Psoas muscle (tissue), 8 donors: ENCODE results near the gene ASAP2. TPM values are rescaled to one million over a fixed set of nuclear protein-coding genes. Genes with fewer than 3 reads are reported as not detected.

Experiments
- ATAC-seq, 4 donors: fragments of 200-7000 bp; cut with Tn5 transposase; one replicate each; pipeline ENCODE4 v1.9.1; 2020; ENCODE audit warnings: moderate library complexity in 3 of 4, mild to moderate bottlenecking in 2 of 4
- DNase-seq, 2 donors: peaks; one replicate each; pipeline ENCODE4 v3.0.0-alpha.2; 2020
- H3K27ac ChIP-seq: fragments of 200-600 bp; one replicate; pipeline ENCODE4 v1.8.0; 2022
- H3K27me3 ChIP-seq, 3 donors: fragments of 200-600 bp in 1 of 3; one replicate each; pipeline versions ENCODE4 v1.6.1 to v1.8.0; 2013 to 2022; ENCODE audit warnings: low read length in 2 of 3, mild to moderate bottlenecking in 2 of 3, moderate library complexity in 1 of 3; ENCODE audit not compliant: insufficient read depth in 3 of 3
- H3K36me3 ChIP-seq, 2 donors: fragments of 200-600 bp in 1 of 2; one replicate each; pipeline versions ENCODE4 v1.6.1 to v1.8.0; 2013 to 2022; ENCODE audit warnings: low read depth in 1 of 2, mild to moderate bottlenecking in 1 of 2, moderate library complexity in 1 of 2; ENCODE audit not compliant: insufficient read depth in 1 of 2
- H3K4me1 ChIP-seq: fragments of 200-600 bp; one replicate; pipeline ENCODE4 v1.8.0; 2022
- H3K4me3 ChIP-seq: fragments of 200-600 bp; one replicate; pipeline ENCODE4 v1.8.0; 2022; ENCODE audit warnings: mild to moderate bottlenecking
- H3K9me3 ChIP-seq: fragments of 200-600 bp; one replicate; pipeline ENCODE4 v1.8.0; 2022
- CTCF ChIP-seq: fragments of 200-600 bp; IDR thresholded peaks from one replicate; pipeline ENCODE4 v1.8.0; 2022; ENCODE audit warnings: antibody characterized with exemption
- WGBS, 3 donors: extraction: QIAGEN DNeasy Blood & Tissue Kit; methylation state at CpG; one replicate each; pipeline versions ENCODE4 v1.1.6 to v1.1.7; 2013; 5-methylcytosine and 5-hydroxymethylcytosine counted together
- intact Hi-C, 2 donors: fragments of 100-400 bp; cut with DNase I; formaldehyde crosslinking; loops; one replicate each; pipeline versions ENCODE4 v1.11.0 to v1.14.2; 2022
- polyA plus RNA-seq, 3 donors: library from polyadenylated mRNA; stranded (reverse); fragments of 200-250 nt; gene quantifications; one replicate each; pipeline ENCODE4 v1.2.3, GENCODE V29; 2013
- total RNA-seq, 4 donors: library from RNA; stranded (reverse); fragmentation: NEBNext Ultra II Directional in 2 of 4; extraction: Animal tissue kit (Norgen Biotek cat#: 25700) in 2 of 4; gene quantifications; one replicate each; pipeline versions ENCODE4 v1.2.1 to v1.2.4, GENCODE V29; 2021 to 2023
- donor health status: healthy with polysubstance abuse.
- donor health status: DM: no; HTN: no; CAD: no; lungs with moderate emphysema.
- donor health status: Bipolar disorder and iron deficiency.
- donor health status: healthy.
- donor health status: DM: yes; HTN: yes; CAD: no.
- donor health status: DM: no; HTN: no; CAD: no.
- donor health status: DM: no; HTN: no; CAD: no.
- donor health status: DM: yes; HTN: yes; CAD: no.

The ASAP2 gene
- total and polyA plus RNA-seq, 7 donors = 1.6 to 9.0 (median 3.3) TPM

GRCh38 chr2:9294764-9295163 lies 88.2 kb downstream of the ASAP2 start:
- TF ChIP-seq CTCF = no peak
- ATAC-seq (no peak), DNase-seq (no peak)
- H3K4me3 ChIP-seq = no peak overlapping the region
- H3K9me3 ChIP-seq = no peaks in the 10 kb centered on the region
- no peaks in the 10 kb centered on the region for H3K27me3 ChIP-seq
- H3K27ac ChIP-seq = no peak overlapping the region
- intact Hi-C loops = no loop called here
- 90 to 94% (median 92%) methylated on average over 6 of the region's 6 CpGs for WGBS, 3 donors
- no peaks in the 10 kb centered on the region for H3K36me3 ChIP-seq
- no peaks in the 10 kb centered on the region for H3K4me1 ChIP-seq

- 95 to 97% (median 96%) methylated on average over 4 of the region's 4 CpGs for WGBS, 3 donors
- Histone ChIP-seq H3K4me3 (no peak overlapping the region), H3K27ac (no peak overlapping the region), H3K27me3 (no peaks in the 10 kb centered on the region), H3K9me3 (no peaks in the 10 kb centered on the region), H3K36me3 (no peaks in the 10 kb centered on the region), H3K4me1 (peaks cover 17% of the 10 kb centered on the region)
- ATAC-seq (no peak), DNase-seq (no peak)
- TF ChIP-seq CTCF = no peak
- intact Hi-C loops = no loop called here
These were observed 89.9 kb downstream of the ASAP2 start for GRCh38 chr2:9296559-9296958.

GRCh38 chr2:9297156-9297555 lies 90.5 kb downstream of the ASAP2 start:
- Histone ChIP-seq H3K9me3 (no peaks in the 10 kb centered on the region), H3K27me3 (no peaks in the 10 kb centered on the region), H3K36me3 (no peaks in the 10 kb centered on the region), H3K4me1 (peaks cover 17% of the 10 kb centered on the region), H3K27ac (no peak overlapping the region), H3K4me3 (no peak overlapping the region)
- TF ChIP-seq CTCF = no peak
- WGBS, 3 donors = 77 to 92% (median 86%) methylated on average over 6 of the region's 6 CpGs
- ATAC-seq = no peak
- intact Hi-C loops = no loop called here
- DNase-seq = no peak

- Histone ChIP-seq H3K4me1 (peaks cover 17% of the 10 kb centered on the region), H3K4me3 (no peak overlapping the region), H3K27ac (no peak overlapping the region), H3K36me3 (no peaks in the 10 kb centered on the region), H3K9me3 (no peaks in the 10 kb centered on the region), H3K27me3 (no peaks in the 10 kb centered on the region)
- TF ChIP-seq CTCF = no peak
- WGBS, 3 donors = 76 to 82% (median 81%) methylated on average over 7 of the region's 7 CpGs
- DNase-seq = no peak
- ATAC-seq = no peak
- intact Hi-C loops = no loop called here
These were observed 91.2 kb downstream of the ASAP2 start for GRCh38 chr2:9297807-9298206.

- DNase-seq = no peak
- peaks cover 17% of the 10 kb centered on the region for H3K4me1 ChIP-seq
- WGBS, 3 donors = 86 to 89% (median 87%) methylated on average over 7 of the region's 7 CpGs
- intact Hi-C loops = no loop called here
- no peak overlapping the region for H3K4me3 ChIP-seq
- H3K27ac ChIP-seq = no peak overlapping the region
- H3K9me3 ChIP-seq = no peaks in the 10 kb centered on the region
- TF ChIP-seq CTCF = no peak
- H3K36me3 ChIP-seq = no peaks in the 10 kb centered on the region
- ATAC-seq = no peak
- H3K27me3 ChIP-seq = no peaks in the 10 kb centered on the region
These were observed 92.0 kb downstream of the ASAP2 start for GRCh38 chr2:9298583-9298982.
